ENCODE data around the gene ORAI3.

Gene ORAI3

DNA sequence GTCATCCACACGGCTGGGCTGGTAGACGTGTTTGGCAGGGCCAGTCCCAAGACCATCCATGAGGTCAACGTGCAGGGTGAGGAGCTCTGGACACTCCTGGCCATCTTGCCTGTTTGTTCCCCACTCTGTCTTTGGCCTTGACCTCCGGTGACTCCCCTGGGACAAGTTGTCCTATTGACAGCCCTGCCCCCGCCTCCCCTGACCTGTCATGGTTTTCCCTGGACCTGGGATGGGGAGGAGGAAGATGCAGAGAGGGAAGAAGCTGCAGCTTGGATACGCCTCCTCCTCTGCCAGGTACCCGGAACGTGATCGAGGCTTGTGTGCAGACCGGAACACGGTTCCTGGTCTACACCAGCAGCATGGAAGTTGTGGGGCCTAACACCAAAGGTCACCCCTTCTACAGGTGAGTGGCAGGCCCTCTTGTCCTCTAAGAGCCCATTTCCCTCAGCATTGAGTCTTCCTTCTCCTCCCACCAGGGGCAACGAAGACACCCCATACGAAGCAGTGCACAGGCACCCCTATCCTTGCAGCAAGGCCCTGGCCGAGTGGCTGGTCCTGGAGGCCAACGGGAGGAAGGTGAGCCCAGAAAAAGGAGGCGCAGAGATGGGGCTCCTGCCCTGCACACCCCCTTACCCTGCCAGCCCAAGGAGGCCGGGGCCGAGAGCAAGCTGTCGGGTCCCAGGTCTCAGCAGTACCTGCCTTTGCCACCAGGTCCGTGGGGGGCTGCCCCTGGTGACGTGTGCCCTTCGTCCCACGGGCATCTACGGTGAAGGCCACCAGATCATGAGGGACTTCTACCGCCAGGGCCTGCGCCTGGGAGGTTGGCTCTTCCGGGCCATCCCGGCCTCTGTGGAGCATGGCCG is 37.5 kb downstream of the ORAI3 start:
- no peak overlapping the region for H3K4me3 ChIP-seq (ENCODE audit: low read depth, low read length)
- in situ Hi-C loops (cut with HindIII; ENCODE audit: low sequenced_read_pairs): no loop called here

DNA sequence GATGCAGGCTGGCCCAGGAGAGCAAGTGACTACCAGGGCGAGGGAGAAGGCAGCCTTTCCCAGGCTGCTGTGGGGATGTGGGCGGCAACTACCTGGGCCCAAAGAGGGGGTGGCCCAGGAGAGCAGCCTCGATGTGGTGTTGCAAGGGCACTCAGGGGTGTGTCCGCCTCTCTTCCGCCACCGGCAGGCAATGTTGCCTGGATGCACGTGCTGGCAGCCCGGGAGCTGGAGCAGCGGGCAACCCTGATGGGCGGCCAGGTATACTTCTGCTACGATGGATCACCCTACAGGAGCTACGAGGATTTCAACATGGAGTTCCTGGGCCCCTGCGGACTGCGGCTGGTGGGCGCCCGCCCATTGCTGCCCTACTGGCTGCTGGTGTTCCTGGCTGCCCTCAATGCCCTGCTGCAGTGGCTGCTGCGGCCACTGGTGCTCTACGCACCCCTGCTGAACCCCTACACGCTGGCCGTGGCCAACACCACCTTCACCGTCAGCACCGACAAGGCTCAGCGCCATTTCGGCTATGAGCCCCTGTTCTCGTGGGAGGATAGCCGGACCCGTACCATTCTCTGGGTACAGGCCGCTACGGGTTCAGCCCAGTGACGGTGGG is 38.8 kb downstream of the ORAI3 start:
- no peak overlapping the region for H3K4me3 ChIP-seq (ENCODE audit: low read depth, low read length)
- no peak for DNase-seq (ENCODE audit: low read depth, low spot score)
- in situ Hi-C loops (cut with HindIII; ENCODE audit: low sequenced_read_pairs): no loop called here
- TF ChIP-seq, protein P1, sequence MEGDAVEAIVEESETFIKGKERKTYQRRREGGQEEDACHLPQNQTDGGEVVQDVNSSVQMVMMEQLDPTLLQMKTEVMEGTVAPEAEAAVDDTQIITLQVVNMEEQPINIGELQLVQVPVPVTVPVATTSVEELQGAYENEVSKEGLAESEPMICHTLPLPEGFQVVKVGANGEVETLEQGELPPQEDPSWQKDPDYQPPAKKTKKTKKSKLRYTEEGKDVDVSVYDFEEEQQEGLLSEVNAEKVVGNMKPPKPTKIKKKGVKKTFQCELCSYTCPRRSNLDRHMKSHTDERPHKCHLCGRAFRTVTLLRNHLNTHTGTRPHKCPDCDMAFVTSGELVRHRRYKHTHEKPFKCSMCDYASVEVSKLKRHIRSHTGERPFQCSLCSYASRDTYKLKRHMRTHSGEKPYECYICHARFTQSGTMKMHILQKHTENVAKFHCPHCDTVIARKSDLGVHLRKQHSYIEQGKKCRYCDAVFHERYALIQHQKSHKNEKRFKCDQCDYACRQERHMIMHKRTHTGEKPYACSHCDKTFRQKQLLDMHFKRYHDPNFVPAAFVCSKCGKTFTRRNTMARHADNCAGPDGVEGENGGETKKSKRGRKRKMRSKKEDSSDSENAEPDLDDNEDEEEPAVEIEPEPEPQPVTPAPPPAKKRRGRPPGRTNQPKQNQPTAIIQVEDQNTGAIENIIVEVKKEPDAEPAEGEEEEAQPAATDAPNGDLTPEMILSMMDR (IDR thresholded peaks at IDR 0.05; ENCODE audit: low read depth, low read length): no peak

More for the DNA sequence above, 37.5 kb downstream of the ORAI3 start:
- DNase-seq (ENCODE audit: low read depth, low spot score): no peak
- TF ChIP-seq, protein P1 (IDR thresholded peaks at IDR 0.05; ENCODE audit: low read depth, low read length): no peak

DNA sequence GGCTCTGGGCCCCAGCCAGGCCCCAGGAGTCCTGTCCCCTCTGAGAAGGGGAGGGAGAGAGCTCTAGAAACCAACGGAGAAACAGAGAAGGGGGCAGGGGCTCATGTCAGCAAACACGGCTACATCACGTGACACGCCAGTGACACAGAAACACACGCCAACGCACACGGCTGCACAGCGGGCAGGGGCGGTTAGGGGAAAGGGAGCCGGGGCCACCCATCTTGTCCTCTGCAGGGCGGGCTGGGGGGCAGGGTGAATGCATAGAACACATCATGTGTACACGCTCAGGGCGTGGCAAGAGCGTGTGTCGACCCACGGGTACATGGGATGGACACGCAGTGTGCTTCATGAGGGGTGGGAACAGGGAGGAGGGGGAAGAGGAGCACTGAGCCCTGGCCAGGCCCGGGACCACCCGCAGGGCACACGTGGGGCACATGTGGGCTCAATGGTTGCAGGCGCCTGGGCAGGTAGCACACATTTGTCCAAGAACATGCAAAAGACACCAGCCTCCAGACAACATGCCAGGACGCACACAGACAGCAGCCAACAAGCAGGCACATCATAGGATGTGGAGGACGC is 40.7 kb downstream of the ORAI3 start:
- no peak for DNase-seq (ENCODE audit: low read depth, low spot score)
- in situ Hi-C loops (cut with HindIII; ENCODE audit: low sequenced_read_pairs): no loop called here
- TF ChIP-seq, protein P1 (IDR thresholded peaks at IDR 0.05; ENCODE audit: low read depth, low read length): no peak
- H3K4me3 ChIP-seq (ENCODE audit: low read depth, low read length): no peak overlapping the region

DNA sequence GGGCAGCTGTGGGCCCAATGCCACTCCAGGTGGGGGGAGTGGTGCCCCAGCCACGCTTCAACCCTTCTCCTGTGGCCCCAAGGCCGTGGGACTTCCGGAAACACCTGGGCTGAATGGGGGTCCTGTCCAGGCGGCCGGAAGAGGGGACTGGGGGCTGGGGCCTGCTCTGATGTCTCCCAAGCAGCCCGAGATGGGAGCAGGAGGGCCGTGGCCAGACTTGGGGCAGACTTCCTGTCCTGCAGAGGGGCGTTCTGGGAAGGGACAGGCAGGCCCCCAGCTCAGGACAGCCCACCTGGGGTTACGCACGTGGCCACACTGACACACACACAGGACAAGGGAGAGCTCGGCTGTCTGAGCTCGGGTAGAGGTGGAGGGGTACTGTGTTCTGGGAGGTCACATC is 41.2 kb downstream of the ORAI3 start:
- no peak for DNase-seq (ENCODE audit: low read depth, low spot score)
- in situ Hi-C loops (cut with HindIII; ENCODE audit: low sequenced_read_pairs): no loop called here
- H3K4me3 ChIP-seq (ENCODE audit: low read depth, low read length): no peak overlapping the region
- TF ChIP-seq, protein P1 (IDR thresholded peaks at IDR 0.05; ENCODE audit: low read depth, low read length): no peak

DNA sequence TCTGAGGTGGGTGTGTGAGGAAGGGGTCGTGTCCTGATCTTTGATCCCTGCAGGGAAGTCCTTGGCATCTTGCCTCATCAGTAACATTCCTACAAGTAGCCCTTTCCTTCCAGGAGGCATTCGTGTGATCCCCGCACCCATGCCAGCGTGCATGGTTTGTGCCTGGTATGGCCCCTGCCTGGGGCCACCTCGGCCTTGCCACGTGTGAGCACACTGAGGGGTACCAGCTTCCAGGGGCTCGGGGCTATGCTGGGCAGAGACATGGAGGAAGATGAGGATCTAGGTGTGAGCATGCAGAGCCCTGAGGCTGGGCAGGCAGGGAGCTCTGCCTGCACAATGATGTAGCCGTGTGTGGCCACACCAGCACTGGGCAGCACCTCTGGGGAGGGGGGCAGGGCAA is 42.2 kb downstream of the ORAI3 start:
- in situ Hi-C loops (cut with HindIII; ENCODE audit: low sequenced_read_pairs): no loop called here

DNA sequence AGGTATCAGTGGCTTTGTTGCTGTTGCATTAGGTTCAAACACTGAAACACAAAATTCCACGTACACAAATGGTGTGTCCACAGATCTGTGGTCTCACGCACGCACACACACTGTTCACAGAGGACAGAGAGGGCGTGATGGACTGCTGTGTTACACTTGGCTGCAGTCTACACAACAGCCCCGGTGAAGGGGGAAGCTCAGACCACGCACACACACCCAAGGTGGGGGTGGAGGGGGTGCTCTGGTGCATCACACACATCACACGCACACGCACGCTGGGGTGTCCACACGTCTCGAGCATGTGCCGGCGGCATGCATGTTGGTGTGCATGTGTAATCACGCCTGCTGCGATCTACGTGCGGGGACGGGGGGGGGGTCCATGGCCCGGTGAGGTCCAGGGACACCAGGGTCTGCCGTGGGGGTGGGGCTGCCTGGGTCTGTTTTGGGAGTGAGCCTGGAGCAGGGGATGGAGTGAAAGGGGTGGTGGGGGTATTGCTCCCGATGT is 43.5 kb downstream of the ORAI3 start:
- DNase-seq (ENCODE audit: low read depth, low spot score): no peak
- in situ Hi-C loops (cut with HindIII; ENCODE audit: low sequenced_read_pairs): no loop called here
- TF ChIP-seq, protein P1 (IDR thresholded peaks at IDR 0.05; ENCODE audit: low read depth, low read length): no peak
- H3K4me3 ChIP-seq (ENCODE audit: low read depth, low read length): no peak overlapping the region

More for the DNA sequence above, 42.2 kb downstream of the ORAI3 start:
- DNase-seq (ENCODE audit: low read depth, low spot score): no peak
- no peak overlapping the region for H3K4me3 ChIP-seq (ENCODE audit: low read depth, low read length)
- TF ChIP-seq, protein P1 (IDR thresholded peaks at IDR 0.05; ENCODE audit: low read depth, low read length): no peak
